Fibroblast of lung (primary cell): ENCODE results near the gene MAGEB3.

Experiments
- EZH2 ChIP-seq: IDR thresholded peaks from 2 replicates; pipeline ENCODE4 v1.5.1; 2012; ENCODE audit warnings: low read length, control low read depth, mild to moderate bottlenecking; ENCODE audit errors: missing control alignments
- TF ChIP-seq, protein P1 (sequence below), 2 donors: IDR thresholded peaks in 1 of 2; conservative IDR thresholded peaks in 1 of 2; 1 replicate in 1 of 2; 2 replicates in 1 of 2; pipeline ENCODE4 v1.5.1; 2011 to 2012; ENCODE audit warnings: low read length in 2 of 2, control low read depth in 1 of 2, inconsistent platforms in 1 of 2, low read depth in 1 of 2, mild to moderate bottlenecking in 1 of 2

DNA sequence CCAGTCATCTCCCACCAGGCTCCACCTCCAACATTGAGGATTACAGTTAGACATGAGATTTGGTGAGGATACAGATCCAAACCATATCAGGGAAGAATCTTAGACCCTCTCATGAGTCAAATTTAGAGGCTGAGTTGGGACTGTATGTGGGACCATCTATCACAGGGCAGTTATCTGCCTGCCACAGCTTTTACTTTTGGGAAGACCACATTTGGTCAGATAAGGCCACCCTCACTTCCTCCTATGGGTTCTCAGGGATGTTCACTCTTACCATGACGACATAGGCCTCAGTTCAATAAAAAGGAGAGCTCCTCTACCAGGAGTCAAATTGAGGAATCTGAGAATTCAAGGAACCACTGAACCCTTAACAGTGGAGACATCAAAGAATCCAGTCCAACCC is 13.0 kb upstream of the MAGEB3 start:
- TF ChIP-seq, protein P1, sequence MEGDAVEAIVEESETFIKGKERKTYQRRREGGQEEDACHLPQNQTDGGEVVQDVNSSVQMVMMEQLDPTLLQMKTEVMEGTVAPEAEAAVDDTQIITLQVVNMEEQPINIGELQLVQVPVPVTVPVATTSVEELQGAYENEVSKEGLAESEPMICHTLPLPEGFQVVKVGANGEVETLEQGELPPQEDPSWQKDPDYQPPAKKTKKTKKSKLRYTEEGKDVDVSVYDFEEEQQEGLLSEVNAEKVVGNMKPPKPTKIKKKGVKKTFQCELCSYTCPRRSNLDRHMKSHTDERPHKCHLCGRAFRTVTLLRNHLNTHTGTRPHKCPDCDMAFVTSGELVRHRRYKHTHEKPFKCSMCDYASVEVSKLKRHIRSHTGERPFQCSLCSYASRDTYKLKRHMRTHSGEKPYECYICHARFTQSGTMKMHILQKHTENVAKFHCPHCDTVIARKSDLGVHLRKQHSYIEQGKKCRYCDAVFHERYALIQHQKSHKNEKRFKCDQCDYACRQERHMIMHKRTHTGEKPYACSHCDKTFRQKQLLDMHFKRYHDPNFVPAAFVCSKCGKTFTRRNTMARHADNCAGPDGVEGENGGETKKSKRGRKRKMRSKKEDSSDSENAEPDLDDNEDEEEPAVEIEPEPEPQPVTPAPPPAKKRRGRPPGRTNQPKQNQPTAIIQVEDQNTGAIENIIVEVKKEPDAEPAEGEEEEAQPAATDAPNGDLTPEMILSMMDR (conservative IDR thresholded peaks at IDR 0.05 in 1 of 2, IDR thresholded peaks at IDR 0.05 in 1 of 2; ENCODE audit: low read depth in 1 of 2, low read length in 2 of 2) = no peak
- no peak for TF ChIP-seq EZH2
